Panc1 (cell line): Measurements from ENCODE around the gene SPATA31E1. TPM values are rescaled to one million over a fixed set of nuclear protein-coding genes. Genes with fewer than 3 reads are reported as not detected.

Experiments used
- ATAC-seq: fragments of 200-7000 bp; cut with Tn5 transposase; 2 replicates; pipeline ENCODE4 v1.9.1; 2020; ENCODE audit warnings: mild to moderate bottlenecking, moderate library complexity
- BruUV-seq: library from RNA; stranded (reverse); fragments of 400-500 nt; replicated peaks from 2 replicates; lab custom pipeline; 2021; lab: Mats Ljungman, UMichigan
- CTCF ChIA-PET: fragments of 300-600 bp; sonication (Branson Sonifier 250); formaldehyde crosslinking; loops from one replicate; lab custom pipeline; 2022; ENCODE audit warnings: antibody characterized with exemption; lab: Charles Lee
- POLR2A ChIA-PET: fragments of 300-600 bp; sonication (Branson Sonifier 250); formaldehyde crosslinking; loops from one replicate; lab custom pipeline; 2022; ENCODE audit warnings: antibody characterized with exemption; lab: Charles Lee
- DNase-seq: peaks from one replicate; pipeline ENCODE4 v3.0.0-alpha.2; 2010; ENCODE audit warnings: low read depth, low spot score
- H3K27ac ChIP-seq: 2 replicates; pipeline ENCODE4 v1.5.1; 2011; ENCODE audit warnings: mild to moderate bottlenecking, low read length, inconsistent platforms
- H3K27me3 ChIP-seq: fragments of 200-500 bp; sonication (Bioruptor generic); 2 replicates; pipeline ENCODE4 v1.6.0; 2014; ENCODE audit warnings: low read length, inconsistent platforms; ENCODE audit not compliant: control insufficient read depth, insufficient read depth
- H3K36me3 ChIP-seq: fragments of 200-500 bp; sonication (Bioruptor generic); 2 replicates; pipeline ENCODE4 v1.5.1; 2014; ENCODE audit warnings: inconsistent platforms, mild to moderate bottlenecking, low read length, moderate library complexity; ENCODE audit not compliant: control insufficient read depth, insufficient read depth
- H3K4me1 ChIP-seq: 2 replicates; pipeline ENCODE4 v1.5.1; 2011; ENCODE audit warnings: inconsistent platforms, mild to moderate bottlenecking, low read length, moderate library complexity; ENCODE audit not compliant: control insufficient read depth, insufficient read depth
- H3K4me3 ChIP-seq, 2 experiments: 2 replicates each; pipeline ENCODE4 v1.5.1; 2011 to 2012; ENCODE audit warnings: low read depth in 2 of 2, low read length in 2 of 2, mild to moderate bottlenecking in 2 of 2, inconsistent platforms in 1 of 2, moderate library complexity in 1 of 2
- H3K9me3 ChIP-seq: fragments of 200-500 bp; sonication (Bioruptor generic); 2 replicates; pipeline ENCODE4 v1.5.1; 2014; ENCODE audit warnings: low read depth, mild to moderate bottlenecking, inconsistent platforms, low read length, moderate library complexity; ENCODE audit not compliant: control insufficient read depth, insufficient read depth
- POLR2AphosphoS5 ChIP-seq: IDR thresholded peaks from 2 replicates; pipeline ENCODE4 v1.6.1; 2012; ENCODE audit warnings: mild to moderate bottlenecking, low read depth, low read length, moderate library complexity
- SIN3A ChIP-seq: IDR thresholded peaks from 2 replicates; pipeline ENCODE4 v1.6.1; 2012; ENCODE audit warnings: low read depth, mild to moderate bottlenecking, low read length, moderate library complexity, borderline replicate concordance; ENCODE audit not compliant: insufficient read depth
- TCF7L2 ChIP-seq: IDR thresholded peaks from 2 replicates; pipeline ENCODE4 v1.6.1; 2011; ENCODE audit warnings: mild to moderate bottlenecking, low read depth, low read length, inconsistent platforms
- in situ Hi-C: cut with HindIII; loops from 2 replicates; pipeline ENCODE4 v1.10.0; 2016; ENCODE audit warnings: low sequenced_read_pairs, low pct_unique_long_range_greater_than_20kb
- intact Hi-C: fragments of 100-400 bp; cut with micrococcal nuclease; formaldehyde crosslinking; loops from one replicate; pipeline ENCODE4 v1.10.0; 2022; ENCODE audit not compliant: unreplicated experiment
- total RNA-seq: library from RNA; stranded (reverse); gene quantifications from one replicate; pipeline ENCODE4 v1.2.1, GENCODE V29; 2021; ENCODE audit not compliant: unreplicated experiment
- TF ChIP-seq, protein P1 (sequence below): fragments of 450-650 bp; IDR thresholded peaks from 2 replicates; pipeline ENCODE4 v1.5.1; 2017; ENCODE audit warnings: mild to moderate bottlenecking
- TF ChIP-seq, protein P2 (sequence below), 2 experiments: IDR thresholded peaks; 2 replicates each; pipeline ENCODE4 v1.6.1; 2011 to 2012; ENCODE audit warnings: low read depth in 2 of 2, control low read depth in 1 of 2, low read length in 1 of 2, mild to moderate bottlenecking in 1 of 2, moderate library complexity in 1 of 2; ENCODE audit not compliant: insufficient read depth in 1 of 2

Gene SPATA31E1
- total RNA-seq, 1 experiment from 2014 or later = not detected

DNA sequence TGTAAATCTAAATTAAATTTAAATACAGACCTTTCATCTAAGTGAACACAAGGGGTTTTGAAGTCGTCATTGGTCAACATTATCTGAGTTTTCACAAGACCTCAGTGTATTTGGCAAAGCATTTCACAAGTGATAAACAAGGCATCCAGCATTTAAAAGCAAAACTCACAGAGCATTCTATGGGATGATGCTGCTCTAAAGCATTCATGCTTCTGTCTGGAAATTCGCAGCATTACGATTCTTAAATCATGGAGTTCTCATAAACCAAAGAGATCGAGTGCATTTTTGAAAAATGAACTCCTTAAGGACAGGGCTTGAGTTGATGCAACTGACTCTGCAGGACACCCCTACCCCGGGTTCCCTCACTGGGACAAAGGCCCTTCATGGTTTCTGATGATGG is 46.1 kb upstream of the SPATA31E1 start:
- no peak for TF ChIP-seq SIN3A
- no peak for TF ChIP-seq POLR2AphosphoS5
- TF ChIP-seq, protein P1, sequence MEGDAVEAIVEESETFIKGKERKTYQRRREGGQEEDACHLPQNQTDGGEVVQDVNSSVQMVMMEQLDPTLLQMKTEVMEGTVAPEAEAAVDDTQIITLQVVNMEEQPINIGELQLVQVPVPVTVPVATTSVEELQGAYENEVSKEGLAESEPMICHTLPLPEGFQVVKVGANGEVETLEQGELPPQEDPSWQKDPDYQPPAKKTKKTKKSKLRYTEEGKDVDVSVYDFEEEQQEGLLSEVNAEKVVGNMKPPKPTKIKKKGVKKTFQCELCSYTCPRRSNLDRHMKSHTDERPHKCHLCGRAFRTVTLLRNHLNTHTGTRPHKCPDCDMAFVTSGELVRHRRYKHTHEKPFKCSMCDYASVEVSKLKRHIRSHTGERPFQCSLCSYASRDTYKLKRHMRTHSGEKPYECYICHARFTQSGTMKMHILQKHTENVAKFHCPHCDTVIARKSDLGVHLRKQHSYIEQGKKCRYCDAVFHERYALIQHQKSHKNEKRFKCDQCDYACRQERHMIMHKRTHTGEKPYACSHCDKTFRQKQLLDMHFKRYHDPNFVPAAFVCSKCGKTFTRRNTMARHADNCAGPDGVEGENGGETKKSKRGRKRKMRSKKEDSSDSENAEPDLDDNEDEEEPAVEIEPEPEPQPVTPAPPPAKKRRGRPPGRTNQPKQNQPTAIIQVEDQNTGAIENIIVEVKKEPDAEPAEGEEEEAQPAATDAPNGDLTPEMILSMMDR = no peak
- TF ChIP-seq TCF7L2 = no peak
- TF ChIP-seq, protein P2, sequence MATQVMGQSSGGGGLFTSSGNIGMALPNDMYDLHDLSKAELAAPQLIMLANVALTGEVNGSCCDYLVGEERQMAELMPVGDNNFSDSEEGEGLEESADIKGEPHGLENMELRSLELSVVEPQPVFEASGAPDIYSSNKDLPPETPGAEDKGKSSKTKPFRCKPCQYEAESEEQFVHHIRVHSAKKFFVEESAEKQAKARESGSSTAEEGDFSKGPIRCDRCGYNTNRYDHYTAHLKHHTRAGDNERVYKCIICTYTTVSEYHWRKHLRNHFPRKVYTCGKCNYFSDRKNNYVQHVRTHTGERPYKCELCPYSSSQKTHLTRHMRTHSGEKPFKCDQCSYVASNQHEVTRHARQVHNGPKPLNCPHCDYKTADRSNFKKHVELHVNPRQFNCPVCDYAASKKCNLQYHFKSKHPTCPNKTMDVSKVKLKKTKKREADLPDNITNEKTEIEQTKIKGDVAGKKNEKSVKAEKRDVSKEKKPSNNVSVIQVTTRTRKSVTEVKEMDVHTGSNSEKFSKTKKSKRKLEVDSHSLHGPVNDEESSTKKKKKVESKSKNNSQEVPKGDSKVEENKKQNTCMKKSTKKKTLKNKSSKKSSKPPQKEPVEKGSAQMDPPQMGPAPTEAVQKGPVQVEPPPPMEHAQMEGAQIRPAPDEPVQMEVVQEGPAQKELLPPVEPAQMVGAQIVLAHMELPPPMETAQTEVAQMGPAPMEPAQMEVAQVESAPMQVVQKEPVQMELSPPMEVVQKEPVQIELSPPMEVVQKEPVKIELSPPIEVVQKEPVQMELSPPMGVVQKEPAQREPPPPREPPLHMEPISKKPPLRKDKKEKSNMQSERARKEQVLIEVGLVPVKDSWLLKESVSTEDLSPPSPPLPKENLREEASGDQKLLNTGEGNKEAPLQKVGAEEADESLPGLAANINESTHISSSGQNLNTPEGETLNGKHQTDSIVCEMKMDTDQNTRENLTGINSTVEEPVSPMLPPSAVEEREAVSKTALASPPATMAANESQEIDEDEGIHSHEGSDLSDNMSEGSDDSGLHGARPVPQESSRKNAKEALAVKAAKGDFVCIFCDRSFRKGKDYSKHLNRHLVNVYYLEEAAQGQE (IDR thresholded peaks at IDR 0.05; ENCODE audit: insufficient read depth in 1 of 2, low read depth in 2 of 2, low read length in 1 of 2) = no peak
- CTCF ChIA-PET = no interaction called here
- no TSS peak for BruUV-seq

DNA sequence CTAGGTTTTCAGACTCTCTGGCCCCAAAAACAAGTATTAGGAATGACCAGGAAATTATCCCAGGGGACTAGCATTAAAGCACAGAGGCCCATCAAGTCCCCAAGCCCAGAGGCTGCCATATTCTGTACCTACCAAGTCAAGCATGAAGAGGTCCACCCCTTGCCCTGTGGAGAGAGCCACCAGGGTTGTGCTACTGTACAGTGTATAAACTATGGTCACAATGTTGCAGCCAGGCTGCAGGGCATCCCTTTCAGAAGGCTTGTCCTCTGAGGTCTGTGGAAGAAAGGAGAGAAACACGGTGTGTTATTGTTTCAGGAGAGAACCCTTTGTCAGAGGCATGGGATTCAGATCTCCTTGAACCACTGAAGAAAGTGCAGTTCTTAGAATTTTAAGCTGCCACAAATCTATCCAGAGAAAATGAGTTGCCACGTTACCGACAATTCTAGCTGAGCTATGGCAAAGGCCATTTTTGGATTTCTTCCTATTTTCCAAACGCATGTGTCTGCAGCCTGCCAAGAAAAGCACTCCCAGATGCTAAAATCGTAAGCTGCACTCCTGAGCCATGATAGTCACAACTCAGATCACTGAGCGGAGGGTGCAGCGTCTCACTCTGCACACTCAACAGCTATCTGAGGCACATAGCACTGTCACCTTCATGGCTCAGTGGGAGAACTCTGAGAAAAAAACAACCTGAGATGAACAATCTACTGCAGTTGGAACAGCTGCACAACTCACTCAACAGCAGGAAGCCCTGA is 45.5 kb upstream of the SPATA31E1 start:
- no peaks in the 10 kb centered on the region for H3K4me1 ChIP-seq
- H3K27me3 ChIP-seq = no peaks in the 10 kb centered on the region
- in situ Hi-C loops = no loop called here
- ATAC-seq (no peak), DNase-seq (no peak)
- TF ChIP-seq, protein P2 (IDR thresholded peaks at IDR 0.05; ENCODE audit: insufficient read depth in 1 of 2, low read depth in 2 of 2, low read length in 1 of 2) = no peak
- TF ChIP-seq POLR2AphosphoS5 (no peak), TCF7L2 (no peak), SIN3A (no peak)
- TF ChIP-seq, protein P1 = no peak
- BruUV-seq = no TSS peak
- no peak overlapping the region for H3K4me3 ChIP-seq
- CTCF ChIA-PET = no interaction called here
- H3K9me3 ChIP-seq = no peaks in the 10 kb centered on the region
- H3K36me3 ChIP-seq = no peaks in the 10 kb centered on the region
- POLR2A ChIA-PET = no interaction called here
- H3K27ac ChIP-seq = no peak overlapping the region
- intact Hi-C loops = no loop called here

More for the DNA sequence above, 46.1 kb upstream of the SPATA31E1 start:
- no peak for DNase-seq
- H3K27ac ChIP-seq = no peak overlapping the region
- no peaks in the 10 kb centered on the region for H3K9me3 ChIP-seq
- in situ Hi-C loops = no loop called here
- no peak for ATAC-seq
- H3K4me3 ChIP-seq = no peak overlapping the region
- H3K36me3 ChIP-seq = no peaks in the 10 kb centered on the region
- POLR2A ChIA-PET = no interaction called here
- H3K27me3 ChIP-seq = no peaks in the 10 kb centered on the region
- intact Hi-C loops = no loop called here
- H3K4me1 ChIP-seq = no peaks in the 10 kb centered on the region
